Erythroblast (primary cell): ENCODE data around the gene PDE9A.

Experiments used
- DNase-seq, 2 experiments: peaks; one replicate each; lab custom pipeline; 2025; lab: John Stamatoyannopoulos, UW
- GATA1 ChIP-seq: IDR thresholded peaks from 2 replicates; pipeline ENCODE4 v1.6.1; 2011; ENCODE audit warnings: low read depth, mild to moderate bottlenecking, control low read depth, low read length, moderate library complexity
- POLR2A ChIP-seq: IDR thresholded peaks from 2 replicates; pipeline ENCODE4 v1.6.1; 2011; ENCODE audit warnings: mild to moderate bottlenecking, low read length

PDE9A gene

GRCh38 chr21:42684109-42684916 lies 30.9 kb downstream of the PDE9A start:
- TF ChIP-seq POLR2A (no peak), GATA1 (no peak)
- DNase-seq: no peak

GRCh38 chr21:42685036-42685435 lies 31.6 kb downstream of the PDE9A start:
- no peak for DNase-seq
- no peak for TF ChIP-seq GATA1
- TF ChIP-seq POLR2A: no peak

DNA sequence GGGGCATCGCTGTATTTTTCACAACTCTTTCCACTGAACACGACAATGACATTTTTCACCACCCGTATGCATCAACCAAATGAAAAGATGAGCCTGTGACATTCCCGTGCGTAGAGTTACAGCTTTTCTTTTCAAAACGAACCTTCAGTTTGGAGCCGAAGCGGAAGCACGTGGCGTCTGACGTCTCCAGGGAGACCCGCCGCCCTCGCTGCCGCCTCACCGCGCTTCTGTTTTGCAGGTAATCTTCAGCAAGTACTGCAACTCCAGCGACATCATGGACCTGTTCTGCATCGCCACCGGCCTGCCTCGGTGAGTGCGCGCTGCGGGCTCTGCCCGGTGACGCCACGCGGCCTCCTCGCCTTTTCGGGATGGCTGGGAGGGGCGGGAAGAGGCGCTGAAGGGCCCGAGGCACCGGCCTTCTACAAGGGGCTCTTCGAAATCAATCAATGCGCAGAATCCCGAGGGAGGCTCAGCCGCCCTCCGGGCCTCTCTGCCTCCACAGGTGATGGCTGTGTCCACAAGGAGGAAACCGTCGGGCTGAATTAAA lies 32.6 kb downstream of the PDE9A start:
- TF ChIP-seq GATA1 (no peak), POLR2A (no peak)
- DNase-seq: no peak

DNA sequence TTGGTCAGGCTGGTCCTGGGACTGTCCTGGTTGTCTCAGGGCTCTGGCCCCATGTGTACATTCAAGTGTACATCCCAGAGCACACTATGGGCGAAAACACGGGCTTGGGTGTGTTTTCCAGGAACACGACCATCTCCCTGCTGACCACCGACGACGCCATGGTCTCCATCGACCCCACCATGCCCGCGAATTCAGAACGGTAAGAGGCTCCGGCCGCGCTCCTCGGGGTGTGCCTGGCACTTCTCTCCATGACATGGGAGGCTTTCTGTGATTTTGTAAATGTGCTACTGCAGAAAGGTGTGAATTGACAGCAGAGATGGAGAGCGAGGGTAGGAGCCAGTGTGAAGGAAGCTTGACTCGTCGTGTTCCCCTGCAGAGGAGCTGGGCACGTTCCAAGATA lies 34.4 kb downstream of the PDE9A start:
- no peak for TF ChIP-seq GATA1
- no peak for TF ChIP-seq POLR2A
- DNase-seq: no peak

- TF ChIP-seq GATA1: no peak
- no peak for TF ChIP-seq POLR2A
- no peak for DNase-seq
Measured at GRCh38 chr21:42688226-42688840, 34.9 kb downstream of the PDE9A start.

- peak in 1 of 2 experiments; percentile 12 for DNase-seq
- TF ChIP-seq POLR2A: no peak
- TF ChIP-seq GATA1: no peak
Measured at GRCh38 chr21:42688841-42689371, 35.5 kb downstream of the PDE9A start.

DNA sequence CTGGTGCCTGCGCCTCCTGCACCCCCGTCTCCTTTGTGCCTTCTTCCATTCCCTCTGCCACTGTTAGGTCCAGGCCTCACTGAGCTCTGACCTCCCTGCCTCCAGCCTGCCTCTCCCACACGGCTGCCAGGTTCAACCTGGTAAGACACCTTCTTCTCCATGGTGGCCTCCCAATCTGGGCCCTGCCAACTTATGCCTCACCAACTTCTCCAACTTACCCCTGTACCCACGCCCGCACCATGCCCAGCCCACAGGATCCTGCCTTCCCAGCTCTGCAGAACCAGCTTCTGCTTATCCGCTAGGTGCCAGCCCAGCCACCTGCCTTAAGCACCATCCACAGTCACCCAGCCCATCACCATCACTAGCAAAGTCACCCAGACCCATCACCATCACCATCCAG lies 37.2 kb downstream of the PDE9A start:
- no peak for DNase-seq
- TF ChIP-seq POLR2A (no peak), GATA1 (no peak)

DNA sequence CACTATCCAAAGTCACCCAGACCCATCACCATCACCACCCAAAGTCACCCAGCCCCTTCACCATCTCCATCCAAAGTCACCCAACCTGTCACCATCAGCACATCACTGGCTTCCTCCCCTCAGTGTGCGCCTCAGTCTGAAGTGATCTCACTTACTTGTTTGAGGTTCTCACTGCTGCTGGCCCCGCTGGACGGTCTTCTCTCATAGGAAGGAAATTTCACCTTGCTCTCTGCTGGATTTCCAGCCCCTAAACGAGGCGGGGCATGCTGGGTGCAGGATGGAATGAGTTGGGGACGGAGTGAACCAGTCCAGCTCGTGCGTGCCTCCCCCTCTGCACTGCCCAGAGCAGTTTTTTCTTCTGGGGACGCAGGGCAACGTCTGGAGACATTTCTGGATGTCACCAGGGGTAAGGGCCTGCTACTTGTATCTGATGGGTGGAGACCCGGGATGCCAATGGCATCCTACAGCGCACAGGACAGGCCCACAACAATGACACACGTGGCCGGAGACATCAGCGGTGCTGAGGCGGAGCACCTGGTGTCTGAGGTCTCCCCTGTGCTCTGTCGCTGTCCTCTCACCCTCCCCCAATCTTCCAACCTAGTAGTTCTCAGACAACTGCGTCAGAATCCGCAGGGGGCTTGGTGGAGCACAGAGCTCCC lies 38.6 kb downstream of the PDE9A start:
- TF ChIP-seq GATA1 (no peak), POLR2A (no peak)
- DNase-seq: no peak

DNA sequence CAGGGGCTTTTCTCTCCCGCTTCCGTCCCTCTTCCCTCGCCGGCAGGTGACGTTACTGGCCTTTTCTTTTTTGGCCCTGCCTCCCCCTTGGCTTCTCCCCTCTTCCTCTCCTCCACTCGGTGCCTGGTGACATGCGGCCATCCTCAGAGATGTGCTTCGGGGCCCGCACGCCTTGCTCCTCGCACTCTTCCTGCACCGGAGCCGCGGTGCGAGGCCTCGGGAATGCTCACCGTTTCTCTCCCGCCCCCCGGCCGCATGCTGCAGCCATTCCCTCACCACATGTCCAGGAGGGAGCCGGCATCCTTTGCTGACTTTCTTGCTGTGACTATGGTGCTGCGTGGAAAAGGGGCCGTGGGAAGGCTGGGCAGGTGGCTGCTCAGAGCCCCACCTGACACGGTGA lies 39.3 kb downstream of the PDE9A start:
- TF ChIP-seq POLR2A (no peak), GATA1 (no peak)

DNA sequence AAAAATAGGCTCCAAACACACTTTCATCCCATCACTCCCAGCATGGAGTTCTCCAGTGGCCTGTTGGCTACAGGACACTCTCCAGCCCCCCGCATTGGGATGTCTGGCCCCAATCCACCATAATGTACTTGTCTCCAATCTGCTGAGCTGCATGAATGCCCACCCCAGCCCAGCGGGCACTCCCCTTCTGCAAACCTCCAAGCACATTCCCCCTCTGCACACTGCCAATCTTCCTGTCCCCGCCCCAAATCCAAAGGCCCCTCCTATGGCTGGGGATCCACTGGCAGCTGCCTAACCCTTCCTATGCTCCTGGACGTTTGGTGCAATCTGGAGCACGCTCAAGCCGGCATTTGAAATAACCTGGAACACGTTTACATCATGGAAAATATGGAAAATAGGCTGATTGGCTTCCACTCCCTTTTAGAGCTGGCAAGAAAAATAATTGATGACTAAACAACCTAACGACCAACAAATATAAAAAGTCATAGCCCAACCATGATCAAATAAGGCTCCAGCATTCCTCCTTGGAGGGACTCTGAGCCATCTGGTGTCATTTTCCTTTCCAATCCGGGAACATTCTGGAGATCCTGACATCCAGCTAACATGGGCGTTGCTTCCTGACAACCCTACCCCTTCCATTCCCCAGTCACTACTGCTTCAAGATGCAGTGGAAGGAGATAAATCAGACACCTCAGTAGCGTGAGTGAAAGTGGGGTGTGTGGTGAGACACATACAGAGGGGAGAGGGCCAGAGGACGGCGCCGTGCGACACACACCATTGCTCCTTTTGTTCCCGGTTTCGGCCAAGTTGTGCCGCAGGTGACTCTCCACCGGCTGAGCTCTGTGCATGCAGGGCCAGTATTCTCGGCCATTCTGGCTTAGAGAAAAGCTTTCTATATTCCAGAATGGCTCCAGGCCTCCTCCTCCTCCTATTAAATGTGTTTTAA lies 41.6 kb downstream of the PDE9A start:
- no peak for DNase-seq
- no peak for TF ChIP-seq POLR2A
- no peak for TF ChIP-seq GATA1

More for the DNA sequence above, 39.3 kb downstream of the PDE9A start:
- DNase-seq: no peak

- TF ChIP-seq POLR2A: no peak
- TF ChIP-seq GATA1: no peak
- DNase-seq: no peak
Measured at GRCh38 chr21:42695697-42696380, 42.4 kb downstream of the PDE9A start.

DNA sequence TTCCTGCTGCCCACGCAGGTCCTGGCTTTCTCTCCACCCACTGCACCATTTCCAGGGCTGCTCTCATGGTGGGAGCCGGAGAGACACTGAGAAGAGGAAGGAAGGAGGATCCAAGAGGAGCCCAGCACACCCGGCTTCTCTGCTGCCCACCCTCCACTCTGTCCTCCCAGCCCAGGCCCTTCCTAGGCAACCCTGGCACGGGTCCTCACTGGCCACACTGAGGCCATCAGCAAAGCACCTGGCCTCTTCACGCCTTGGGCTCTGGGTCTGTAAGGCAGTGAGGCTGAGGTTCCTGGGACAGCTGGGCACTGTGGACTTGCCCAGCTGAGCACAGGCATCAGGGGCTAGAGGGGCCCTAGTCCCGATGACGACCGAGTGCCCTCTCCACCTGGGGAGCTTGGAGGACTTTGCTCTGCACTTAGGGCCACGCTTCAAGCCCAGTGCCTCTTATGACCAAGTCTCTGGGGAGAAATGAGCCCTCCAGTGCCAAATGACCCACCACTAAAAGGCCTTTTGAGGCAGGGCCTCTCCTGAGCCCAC lies 43.1 kb downstream of the PDE9A start:
- TF ChIP-seq GATA1: no peak
- TF ChIP-seq POLR2A: no peak
- no peak for DNase-seq

- DNase-seq: peak in 1 of 2 experiments; percentile 41
- TF ChIP-seq POLR2A: no peak
- TF ChIP-seq GATA1: no peak
Measured at GRCh38 chr21:42698733-42699132, 45.3 kb downstream of the PDE9A start.
